Spleen (tissue), 7 donors: Measurements from ENCODE around the gene SFTPB.

Experiments
- CTCF ChIP-seq, 11 experiments: fragments of 200-600 bp in 7 of 11; fragments of 450-650 bp in 4 of 11; sonication (generic) in 4 of 11; IDR thresholded peaks in 8 of 11; conservative IDR thresholded peaks in 3 of 11; 1 replicate in 7 of 11; 2 replicates in 4 of 11; pipeline versions ENCODE4 v1.4.0 to v1.8.0; 2016 to 2021; ENCODE audit warnings: antibody characterized with exemption in 11 of 11, inconsistent platforms in 4 of 11, mild to moderate bottlenecking in 1 of 11
- POLR2A ChIP-seq, 3 donors: fragments of 450-650 bp; IDR thresholded peaks; one replicate each; pipeline ENCODE4 v1.5.1; 2017; ENCODE audit warnings: antibody characterized with exemption in 3 of 3, mild to moderate bottlenecking in 1 of 3
- POLR2AphosphoS5 ChIP-seq, 3 donors: sonication (generic); formaldehyde crosslinking; IDR thresholded peaks; one replicate each; pipeline ENCODE4 v1.5.1; 2017; ENCODE audit warnings: antibody characterized with exemption in 3 of 3
- donor health status: DM: no; HTN: no; CAD: no; lungs with moderate emphysema.
- donor health status: DM: no; HTN: no; CAD: no.
- donor health status: DM: no; HTN: no; CAD: no.

GRCh38 chr2:85712336-85712735, 44.3 kb upstream of the SFTPB start:
- TF ChIP-seq CTCF (IDR thresholded peaks at IDR 0.05 in 8 of 11, conservative IDR thresholded peaks at IDR 0.05 in 3 of 11) (no peak), POLR2AphosphoS5 (IDR thresholded peaks at IDR 0.05) (peak; percentile 31 to 38 (median 32)), POLR2A (IDR thresholded peaks at IDR 0.05) (no peak)
